Prostate gland (tissue), 2 donors: ENCODE data around the gene SMPDL3A.

Source experiments
- CTCF ChIP-seq, 4 experiments: fragments of 200-600 bp in 2 of 4; fragments of 450-650 bp in 2 of 4; sonication (generic) in 2 of 4; IDR thresholded peaks; 1 replicate in 3 of 4; 2 replicates in 1 of 4; pipeline ENCODE4 v1.5.1; 2016 to 2019; ENCODE audit warnings: antibody characterized with exemption in 4 of 4, mild to moderate bottlenecking in 2 of 4, moderate library complexity in 2 of 4
- POLR2A ChIP-seq: fragments of 450-650 bp; IDR thresholded peaks from one replicate; pipeline ENCODE4 v1.6.1; 2016; ENCODE audit warnings: antibody characterized with exemption, mild to moderate bottlenecking
- POLR2AphosphoS5 ChIP-seq: sonication (generic); formaldehyde crosslinking; IDR thresholded peaks from one replicate; pipeline ENCODE4 v1.6.1; 2017; ENCODE audit warnings: antibody characterized with exemption

- TF ChIP-seq CTCF (IDR thresholded peaks at IDR 0.05) (no peak), POLR2AphosphoS5 (no peak), POLR2A (no peak)
These were observed 11.8 kb downstream of the SMPDL3A start for GRCh38 chr6:122800906-122801305.
